HL-60 (cell line): ENCODE measurements around the gene PRSS53.

Experiments used
- DNase-seq, 2 experiments: peaks; one replicate each; pipeline ENCODE4 v3.0.0-alpha.2; 2010 to 2020; ENCODE audit warnings: low read depth in 1 of 2, low spot score in 1 of 2
- H3K27ac ChIP-seq: fragments of 250-450 bp; sonication (Bioruptor Pico); replicated peaks from 2 replicates; pipeline ENCODE4 v1.5.1; 2020; ENCODE audit warnings: mild to moderate bottlenecking, moderate library complexity
- H3K27me3 ChIP-seq: fragments of 250-450 bp; sonication (Bioruptor Pico); 2 replicates; pipeline ENCODE4 v1.5.1; 2021; ENCODE audit warnings: mild to moderate bottlenecking, moderate library complexity; ENCODE audit not compliant: insufficient read depth, poor library complexity, severe bottlenecking
- H3K4me3 ChIP-seq: replicated peaks from 2 replicates; pipeline ENCODE4 v1.5.1; 2011; ENCODE audit warnings: mild to moderate bottlenecking, control low read depth, low read length; ENCODE audit not compliant: insufficient read depth
- CTCF ChIP-seq: IDR thresholded peaks from one replicate; pipeline ENCODE4 v1.5.1; 2011; ENCODE audit warnings: low read length, control low read depth, inconsistent platforms; ENCODE audit not compliant: insufficient read depth
- GABPA ChIP-seq: IDR thresholded peaks from 2 replicates; pipeline ENCODE4 v1.6.1; 2012; ENCODE audit warnings: low read depth
- POLR2AphosphoS5 ChIP-seq: IDR thresholded peaks from 2 replicates; pipeline ENCODE4 v1.6.1; 2012; ENCODE audit warnings: low read depth
- SPI1 ChIP-seq: IDR thresholded peaks from 2 replicates; pipeline ENCODE4 v1.6.1; 2012; ENCODE audit warnings: low read depth, mild to moderate bottlenecking, borderline replicate concordance
- TF ChIP-seq, protein P1 (sequence below): IDR thresholded peaks from 2 replicates; pipeline ENCODE4 v1.6.1; 2012; ENCODE audit warnings: low read depth; ENCODE audit not compliant: insufficient replicate concordance

PRSS53 gene

GRCh38 chr16:31130336-31130891 is 41.7 kb upstream of the PRSS53 start:
- Histone ChIP-seq H3K27me3 (no peaks in the 10 kb centered on the region), H3K27ac (peak overlapping the region; percentile 95), H3K4me3 (no peak overlapping the region)
- TF ChIP-seq, protein P1, sequence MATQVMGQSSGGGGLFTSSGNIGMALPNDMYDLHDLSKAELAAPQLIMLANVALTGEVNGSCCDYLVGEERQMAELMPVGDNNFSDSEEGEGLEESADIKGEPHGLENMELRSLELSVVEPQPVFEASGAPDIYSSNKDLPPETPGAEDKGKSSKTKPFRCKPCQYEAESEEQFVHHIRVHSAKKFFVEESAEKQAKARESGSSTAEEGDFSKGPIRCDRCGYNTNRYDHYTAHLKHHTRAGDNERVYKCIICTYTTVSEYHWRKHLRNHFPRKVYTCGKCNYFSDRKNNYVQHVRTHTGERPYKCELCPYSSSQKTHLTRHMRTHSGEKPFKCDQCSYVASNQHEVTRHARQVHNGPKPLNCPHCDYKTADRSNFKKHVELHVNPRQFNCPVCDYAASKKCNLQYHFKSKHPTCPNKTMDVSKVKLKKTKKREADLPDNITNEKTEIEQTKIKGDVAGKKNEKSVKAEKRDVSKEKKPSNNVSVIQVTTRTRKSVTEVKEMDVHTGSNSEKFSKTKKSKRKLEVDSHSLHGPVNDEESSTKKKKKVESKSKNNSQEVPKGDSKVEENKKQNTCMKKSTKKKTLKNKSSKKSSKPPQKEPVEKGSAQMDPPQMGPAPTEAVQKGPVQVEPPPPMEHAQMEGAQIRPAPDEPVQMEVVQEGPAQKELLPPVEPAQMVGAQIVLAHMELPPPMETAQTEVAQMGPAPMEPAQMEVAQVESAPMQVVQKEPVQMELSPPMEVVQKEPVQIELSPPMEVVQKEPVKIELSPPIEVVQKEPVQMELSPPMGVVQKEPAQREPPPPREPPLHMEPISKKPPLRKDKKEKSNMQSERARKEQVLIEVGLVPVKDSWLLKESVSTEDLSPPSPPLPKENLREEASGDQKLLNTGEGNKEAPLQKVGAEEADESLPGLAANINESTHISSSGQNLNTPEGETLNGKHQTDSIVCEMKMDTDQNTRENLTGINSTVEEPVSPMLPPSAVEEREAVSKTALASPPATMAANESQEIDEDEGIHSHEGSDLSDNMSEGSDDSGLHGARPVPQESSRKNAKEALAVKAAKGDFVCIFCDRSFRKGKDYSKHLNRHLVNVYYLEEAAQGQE = no peak
- TF ChIP-seq GABPA (no peak), CTCF (no peak), POLR2AphosphoS5 (no peak), SPI1 (peak; percentile 66; the same call in 1 of the 2 replicates)
- peak in 1 of 2 experiments; percentile 93 for DNase-seq

- Histone ChIP-seq H3K27ac (peak overlapping the region; percentile 95), H3K27me3 (no peaks in the 10 kb centered on the region), H3K4me3 (no peak overlapping the region)
- peak; percentile 57 to 75 for DNase-seq
- TF ChIP-seq, protein P1 = no peak
- TF ChIP-seq CTCF = no peak
- 0 out of 2 replicates have a peak, but pooled peaks have one; percentile 6 for TF ChIP-seq SPI1
- TF ChIP-seq POLR2AphosphoS5 = no peak; the same call in 1 of the 2 replicates
These were observed 41.0 kb upstream of the PRSS53 start for GRCh38 chr16:31129568-31130335.

DNA sequence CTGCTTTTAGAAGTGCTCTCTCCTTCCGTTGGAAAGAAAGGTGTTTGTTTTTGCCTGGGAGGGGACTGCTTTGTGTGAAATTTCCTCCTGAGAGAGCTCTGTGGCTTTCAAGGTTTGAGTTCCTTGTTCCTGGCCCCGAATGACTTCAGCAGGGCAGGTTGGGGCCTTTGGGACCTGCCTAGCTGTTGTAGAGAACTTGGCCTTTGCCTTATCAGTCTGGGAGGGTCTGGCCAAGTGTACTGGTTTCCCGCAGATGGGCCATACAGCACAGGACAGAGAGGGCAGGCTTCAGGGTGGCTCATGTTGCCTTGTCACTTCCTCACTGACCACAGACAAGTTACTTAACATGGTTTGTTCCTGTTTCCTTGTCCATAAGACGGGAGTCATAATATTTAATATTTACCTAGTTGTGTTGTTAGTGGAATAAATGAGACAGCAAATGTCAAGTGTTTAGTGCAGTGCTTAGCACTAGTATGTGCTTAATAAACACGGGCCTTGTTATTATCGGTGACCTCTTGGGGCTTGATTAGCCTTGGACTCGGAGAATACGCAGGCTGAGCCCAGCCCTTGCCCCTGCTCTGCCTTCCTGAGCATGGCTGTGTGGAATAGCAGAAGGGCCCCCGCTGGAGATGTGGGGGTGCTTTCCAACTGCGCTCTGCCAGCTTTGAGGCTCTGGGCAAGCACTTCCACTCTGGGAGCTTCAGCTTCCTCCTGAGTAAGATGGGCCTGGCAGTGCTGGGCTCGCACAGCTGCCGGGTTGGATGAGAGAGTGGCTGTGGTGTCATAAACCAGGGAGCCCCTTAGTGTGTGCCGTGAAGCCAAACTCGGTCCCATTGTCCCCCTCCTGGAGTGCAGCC is 40.2 kb upstream of the PRSS53 start:
- no peaks in the 10 kb centered on the region for H3K27me3 ChIP-seq
- TF ChIP-seq, protein P1 = no peak
- TF ChIP-seq SPI1 (peak; percentile 87), GABPA (peak; percentile 51; the same call in 1 of the 2 replicates), POLR2AphosphoS5 (peak; percentile 87), CTCF (no peak)
- no peak overlapping the region for H3K4me3 ChIP-seq
- peak; percentile 96 to 99 for DNase-seq
- peak overlapping the region; percentile 95 for H3K27ac ChIP-seq
